HG03039 (cell line): Measurements from ENCODE around the gene PI4KA.

Experiments used
- ATAC-seq: cut with Tn5 transposase; IDR thresholded peaks from one replicate; pipeline ENCODE4 v1.9.1; 2021; ENCODE audit warnings: mild to moderate bottlenecking, moderate library complexity; ENCODE audit not compliant: unreplicated experiment

PI4KA gene

GRCh38 chr22:20794650-20795413 is 63.8 kb downstream of the PI4KA start:
- ATAC-seq: no peak

- ATAC-seq: no peak
These were observed 64.6 kb downstream of the PI4KA start for GRCh38 chr22:20793748-20794649.

GRCh38 chr22:20792966-20793728 is 65.5 kb downstream of the PI4KA start:
- no peak for ATAC-seq

GRCh38 chr22:20792221-20792965 is 66.2 kb downstream of the PI4KA start:
- ATAC-seq: no peak

- ATAC-seq: no peak
These were observed 69.8 kb downstream of the PI4KA start for GRCh38 chr22:20788627-20789344.

- no peak for ATAC-seq
These were observed 70.6 kb downstream of the PI4KA start for GRCh38 chr22:20787746-20788626.

- no peak for ATAC-seq
These were observed 71.4 kb downstream of the PI4KA start for GRCh38 chr22:20787223-20787622.

GRCh38 chr22:20786536-20786979 is 72.1 kb downstream of the PI4KA start:
- ATAC-seq: no peak

- ATAC-seq: no peak
These were observed 72.6 kb downstream of the PI4KA start for GRCh38 chr22:20786048-20786447.

GRCh38 chr22:20785415-20785814 is 73.2 kb downstream of the PI4KA start:
- ATAC-seq: no peak

GRCh38 chr22:20783844-20784723 is 74.5 kb downstream of the PI4KA start:
- no peak for ATAC-seq

- no peak for ATAC-seq
These were observed 75.3 kb downstream of the PI4KA start for GRCh38 chr22:20783300-20783673.

- ATAC-seq: no peak
These were observed 75.9 kb downstream of the PI4KA start for GRCh38 chr22:20782596-20783299.

- ATAC-seq: no peak
These were observed 76.5 kb downstream of the PI4KA start for GRCh38 chr22:20782083-20782482.

- ATAC-seq: no peak
These were observed 77.2 kb downstream of the PI4KA start for GRCh38 chr22:20781272-20781990.

- no peak for ATAC-seq
These were observed 78.8 kb downstream of the PI4KA start for GRCh38 chr22:20779818-20780158.
